Activated CD4-positive, alpha-beta T cell treated with anti-CD3 and anti-CD28 coated beads, Interleukin-10, Interleukin-2, amounts not matched to agents 100 ng/mL and 50 ng/mL, durations not matched to agents 16 hours and 8 hours (primary cell): Measurements from ENCODE around the gene ZMYM5.
"Not testable (repeated sequence)": the region's sequence is repeated elsewhere in the genome, so short reads cannot be mapped to it uniquely, and the experiment has no call there.

Experiments
- DNase-seq: peaks from one replicate; pipeline ENCODE4 v3.0.0-alpha.2; 2020

Gene ZMYM5

GRCh38 chr13:19863323-19864023 is at the start of gene ZMYM5:
TSS of gene ZMYM5 (minus strand) at chr13:19863649. CDS start at chr13:19852180, 11,469 bp downstream.
- DNase-seq = peak; percentile 99

- DNase-seq = peak; percentile 8
Measured at GRCh38 chr13:19910336-19911072, 47.1 kb upstream of the ZMYM5 start.

GRCh38 chr13:19908350-19908986 is 45.0 kb upstream of the ZMYM5 start:
- no peak for DNase-seq

- not testable (repeated sequence) for DNase-seq
Measured at GRCh38 chr13:19905487-19906195, 42.2 kb upstream of the ZMYM5 start.

GRCh38 chr13:19890030-19890429 is 26.6 kb upstream of the ZMYM5 start:
- DNase-seq = no peak

GRCh38 chr13:19888799-19889198 is 25.4 kb upstream of the ZMYM5 start:
- DNase-seq = peak; percentile 4

- DNase-seq = no peak
Measured at GRCh38 chr13:19882231-19882630, 18.8 kb upstream of the ZMYM5 start.

GRCh38 chr13:19881641-19882040 is 18.2 kb upstream of the ZMYM5 start:
- no peak for DNase-seq

DNA sequence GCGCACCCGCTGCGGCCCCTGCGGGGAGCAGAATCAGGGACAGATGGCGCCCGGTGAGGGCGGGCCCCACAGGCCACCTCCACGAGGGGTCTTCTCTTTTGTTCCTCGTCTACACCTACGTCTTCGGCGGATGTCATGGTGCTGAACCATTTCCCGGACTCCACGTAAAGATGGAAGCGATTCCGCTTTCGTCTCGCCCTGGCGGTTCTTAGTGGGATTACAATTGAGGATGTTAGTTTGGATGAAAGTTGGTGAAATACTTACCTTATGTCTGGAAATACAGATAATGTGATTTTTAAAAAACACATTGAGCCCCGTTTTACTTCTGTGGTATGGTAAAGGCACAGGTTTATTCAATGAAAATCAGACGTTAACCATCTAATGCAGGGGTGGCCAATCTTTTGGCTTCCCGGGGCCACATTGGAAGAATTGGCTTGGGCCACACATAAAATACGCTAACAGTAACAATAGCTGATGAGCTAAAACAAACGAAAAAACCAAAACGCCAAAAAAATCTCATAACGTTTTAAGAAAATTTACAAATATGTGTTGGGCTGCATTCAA is 1.4 kb upstream of the ZMYM5 start:
- peak; percentile 84 for DNase-seq

DNA sequence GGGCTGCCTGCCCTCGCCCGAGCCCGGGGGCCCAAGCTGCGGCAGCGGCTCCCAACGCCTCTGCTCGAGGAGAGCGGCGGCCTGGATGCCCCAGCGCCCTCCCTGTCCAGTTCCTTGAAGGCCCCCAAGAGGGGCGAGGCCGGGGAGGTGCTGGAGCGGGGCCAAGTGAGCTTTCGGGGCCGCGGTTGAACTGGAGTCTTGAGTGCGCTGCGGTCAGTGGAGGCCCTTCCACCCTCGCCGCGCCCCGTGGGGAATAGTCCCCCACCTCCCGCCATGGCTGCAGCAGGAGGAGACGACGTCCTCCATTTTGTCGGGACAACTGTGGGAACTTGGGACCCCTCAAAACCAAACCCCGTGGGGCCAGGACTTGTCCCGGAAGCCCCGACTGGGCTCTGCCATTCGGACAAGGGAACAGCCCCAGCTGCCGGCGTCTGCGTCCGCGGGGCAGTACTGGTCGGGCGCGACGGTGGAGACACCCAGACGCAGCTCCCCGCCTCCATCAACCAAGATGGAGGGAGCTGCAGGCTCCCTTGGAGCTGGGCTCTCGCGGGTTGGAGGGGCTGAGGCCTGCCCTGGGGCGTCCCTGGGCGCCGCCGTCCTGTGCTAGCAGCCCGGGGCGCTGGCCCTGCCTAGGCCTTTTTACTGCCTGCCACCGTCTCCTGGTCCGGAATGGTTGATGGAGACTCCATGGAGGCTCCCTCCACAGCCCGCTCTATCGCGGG is 736 bp upstream of the ZMYM5 start:
- peak; percentile 71 for DNase-seq

GRCh38 chr13:19862481-19863313 is 752 bp downstream of the ZMYM5 start:
- peak; percentile 62 for DNase-seq

- DNase-seq = no peak
Measured at GRCh38 chr13:19861762-19862161, 1.7 kb downstream of the ZMYM5 start.

DNA sequence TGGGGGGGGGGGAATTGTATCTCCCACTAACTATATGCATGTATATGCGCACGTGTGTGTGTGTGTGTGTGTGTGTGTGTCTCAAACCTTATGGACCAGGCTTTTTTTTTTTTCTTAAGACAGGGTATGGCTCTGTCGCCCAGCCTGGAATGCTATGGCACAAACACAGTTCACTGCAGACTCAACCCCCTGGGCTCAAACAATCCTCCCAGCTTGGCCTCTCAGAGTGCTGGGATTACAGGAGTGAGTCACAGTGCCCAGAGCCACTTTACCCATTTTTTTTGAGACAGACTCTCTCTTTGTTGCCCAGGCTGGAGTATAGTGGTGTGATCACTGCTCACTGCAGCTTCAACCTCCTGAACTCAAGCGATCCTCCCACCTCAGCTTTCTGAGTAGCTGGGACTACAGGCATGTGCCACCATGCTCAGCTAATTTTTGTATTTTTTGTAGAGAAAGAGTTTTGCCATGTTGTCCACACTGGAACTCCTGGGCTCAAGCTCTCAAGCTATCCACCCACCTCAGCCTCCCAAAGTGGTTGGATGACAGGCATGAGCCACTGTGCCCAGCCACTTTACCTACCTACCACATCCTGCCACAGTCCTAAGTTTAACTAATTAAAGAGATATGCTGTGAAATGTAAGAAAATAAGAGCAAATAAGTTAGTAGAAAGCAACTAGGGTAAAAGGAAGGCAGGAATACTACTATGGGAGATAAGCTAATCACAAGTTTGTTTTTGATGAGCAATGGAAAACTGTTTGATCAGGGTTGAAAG is 2.4 kb downstream of the ZMYM5 start:
- peak; percentile 46 for DNase-seq

GRCh38 chr13:19857637-19858036 is 5.8 kb downstream of the ZMYM5 start:
- not testable (repeated sequence) for DNase-seq

GRCh38 chr13:19852766-19853165 is 10.7 kb downstream of the ZMYM5 start:
- DNase-seq = no peak

DNA sequence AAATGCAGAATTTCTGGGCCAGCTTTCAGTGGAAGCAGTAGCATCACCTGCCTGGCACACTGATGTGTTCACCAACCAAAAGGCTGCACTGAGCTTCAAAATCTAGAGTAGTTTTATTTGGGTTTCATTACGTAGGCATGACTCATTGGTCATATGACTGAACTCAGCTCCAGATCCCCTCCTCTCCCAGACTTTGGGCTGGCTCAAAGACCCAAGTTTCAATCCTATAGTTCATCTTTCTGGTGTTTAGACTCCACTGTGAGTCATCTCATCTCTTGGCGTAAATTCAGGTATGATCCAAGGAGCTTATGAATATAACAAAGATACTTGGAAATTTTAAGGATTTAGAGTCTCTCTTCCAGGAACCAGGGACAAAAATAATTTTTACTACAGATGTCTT is 17.7 kb downstream of the ZMYM5 start:
- DNase-seq = peak; percentile 45

GRCh38 chr13:19838865-19839275 is 24.6 kb downstream of the ZMYM5 start:
- DNase-seq = no peak

DNA sequence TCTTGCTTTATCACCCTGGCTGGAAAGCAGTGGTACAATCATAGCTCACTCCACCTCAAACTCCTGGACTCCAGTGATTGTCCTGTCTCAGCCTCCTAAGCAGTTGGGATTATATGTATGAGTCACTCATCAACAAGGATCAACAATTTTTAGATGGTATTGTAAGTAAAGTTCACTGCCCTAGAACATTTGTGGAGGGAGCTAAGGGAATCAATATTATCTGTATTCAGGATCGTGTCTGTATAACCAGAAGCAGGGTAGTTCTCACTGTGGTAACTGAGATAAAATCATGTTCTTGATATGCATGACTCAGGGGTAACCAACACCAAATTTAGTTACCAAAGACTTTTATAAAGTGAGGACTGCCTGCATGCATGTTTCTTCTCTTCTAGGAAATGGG is 27.0 kb downstream of the ZMYM5 start:
- no peak for DNase-seq

GRCh38 chr13:19834704-19835103 is 28.7 kb downstream of the ZMYM5 start:
- DNase-seq = no peak

DNA sequence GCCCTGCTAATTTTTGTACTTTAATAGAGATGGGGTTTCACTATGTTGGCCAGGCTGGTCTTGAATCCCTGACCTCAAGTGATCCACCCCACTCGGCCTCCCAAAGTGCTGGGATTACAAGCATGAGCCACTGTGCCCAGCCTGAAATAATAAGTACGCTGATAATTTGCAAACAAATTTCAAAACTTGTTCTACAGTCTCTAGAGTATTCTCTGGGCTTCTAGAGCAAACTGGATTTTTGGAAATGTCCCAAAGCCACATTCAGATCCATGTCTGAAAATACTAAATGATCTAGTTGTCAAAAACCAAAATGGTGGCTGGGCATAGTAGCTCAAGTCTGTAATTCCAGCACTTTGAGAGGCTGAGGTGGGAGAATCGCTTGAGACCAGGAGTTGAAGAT is 40.8 kb downstream of the ZMYM5 start:
- DNase-seq = no peak
